IgD-negative memory B cell (primary cell): ENCODE data around the gene HERPUD1. TPM values are rescaled to one million over a fixed set of nuclear protein-coding genes. Genes with fewer than 3 reads are reported as not detected.
A peak's percentile ranks its signal among the peaks of the same experiment; 100 is the strongest.

ENCODE experiments used
- H3K27ac Mint-ChIP-seq, 3 donors: one replicate each; pipeline ENCODE4 v1.8.0; 2020 to 2022; ENCODE audit warnings: mild to moderate bottlenecking in 3 of 3, mixed read lengths in 3 of 3, moderate library complexity in 1 of 3
- H3K27me3 Mint-ChIP-seq: one replicate; pipeline ENCODE4 v1.8.0; 2021; ENCODE audit warnings: mixed read lengths
- H3K36me3 Mint-ChIP-seq: one replicate; pipeline ENCODE4 v1.8.0; 2020; ENCODE audit warnings: mild to moderate bottlenecking, mixed read lengths
- H3K4me1 Mint-ChIP-seq, 3 donors: one replicate each; pipeline ENCODE4 v1.8.0; 2020 to 2022; ENCODE audit warnings: mixed read lengths in 3 of 3, mild to moderate bottlenecking in 1 of 3
- H3K4me3 Mint-ChIP-seq, 4 donors: one replicate each; pipeline ENCODE4 v1.8.0; 2020 to 2022; ENCODE audit warnings: mild to moderate bottlenecking in 4 of 4, mixed read lengths in 4 of 4, moderate library complexity in 3 of 4
- H3K9me3 Mint-ChIP-seq, 3 donors: one replicate each; pipeline ENCODE4 v1.8.0; 2020 to 2021; ENCODE audit warnings: mixed read lengths in 3 of 3, mild to moderate bottlenecking in 1 of 3
- polyA plus RNA-seq: library from polyadenylated mRNA; unstranded; fragments of 300-500 nt; fragmentation: Illumina TruSeq; gene quantifications from one replicate; pipeline ENCODE4 v1.2.3, GENCODE V29; 2021

Gene HERPUD1
- polyA plus RNA-seq, 1 donor from 2014 or later, result 298 TPM

- H3K4me1 Mint-ChIP-seq, result peaks cover 20 to 39% (median 27%) of the 10 kb centered on the region in 3 donors
- H3K27me3 Mint-ChIP-seq, result no peaks in the 10 kb centered on the region
- H3K9me3 Mint-ChIP-seq, result no peaks in the 10 kb centered on the region
- no peaks in the 10 kb centered on the region for H3K36me3 Mint-ChIP-seq
- peak overlapping the region; percentile 81 to 94 (median 91) for H3K27ac Mint-ChIP-seq
- H3K4me3 Mint-ChIP-seq, result peak overlapping the region; percentile 46 to 87 (median 74)
These were observed 18.5 kb downstream of the HERPUD1 start for GRCh38 chr16:56950455-56950854.

- H3K27me3 Mint-ChIP-seq, result no peaks in the 10 kb centered on the region
- peak overlapping the region; percentile 81 to 94 (median 91) for H3K27ac Mint-ChIP-seq
- H3K4me1 Mint-ChIP-seq, result peaks cover 20 to 41% (median 27%) of the 10 kb centered on the region in 3 donors
- H3K36me3 Mint-ChIP-seq, result no peaks in the 10 kb centered on the region
- peak overlapping the region; percentile 46 to 87 (median 75) for H3K4me3 Mint-ChIP-seq
- H3K9me3 Mint-ChIP-seq, result no peaks in the 10 kb centered on the region
These were observed 19.2 kb downstream of the HERPUD1 start for GRCh38 chr16:56950881-56951771.

GRCh38 chr16:56953006-56953405, 21.1 kb downstream of the HERPUD1 start:
- H3K36me3 Mint-ChIP-seq, result no peaks in the 10 kb centered on the region
- no peaks in the 10 kb centered on the region for H3K27me3 Mint-ChIP-seq
- peaks cover 15 to 37% (median 23%) of the 10 kb centered on the region in 3 donors for H3K4me1 Mint-ChIP-seq
- H3K27ac Mint-ChIP-seq, result peak overlapping the region in 1 of 3 donors; percentile 91
- no peak overlapping the region for H3K4me3 Mint-ChIP-seq
- H3K9me3 Mint-ChIP-seq, result no peaks in the 10 kb centered on the region

- Mint-ChIP-seq H3K36me3 (no peaks in the 10 kb centered on the region), H3K4me1 (peaks cover 7 to 16% (median 7%) of the 10 kb centered on the region in 3 donors), H3K4me3 (no peak overlapping the region), H3K27ac (no peak overlapping the region), H3K9me3 (no peaks in the 10 kb centered on the region), H3K27me3 (no peaks in the 10 kb centered on the region)
These were observed 24.1 kb downstream of the HERPUD1 start for GRCh38 chr16:56956076-56956475.

GRCh38 chr16:56956756-56957155, 24.8 kb downstream of the HERPUD1 start:
- no peaks in the 10 kb centered on the region for H3K36me3 Mint-ChIP-seq
- no peaks in the 10 kb centered on the region for H3K27me3 Mint-ChIP-seq
- H3K4me3 Mint-ChIP-seq, result no peak overlapping the region
- H3K27ac Mint-ChIP-seq, result no peak overlapping the region
- peaks cover under 1 to 10% (median 3%) of the 10 kb centered on the region in 3 donors for H3K4me1 Mint-ChIP-seq
- no peaks in the 10 kb centered on the region for H3K9me3 Mint-ChIP-seq

- Mint-ChIP-seq H3K36me3 (no peaks in the 10 kb centered on the region), H3K27me3 (no peaks in the 10 kb centered on the region), H3K27ac (no peak overlapping the region)
These were observed 28.8 kb downstream of the HERPUD1 start for GRCh38 chr16:56960681-56961281.

GRCh38 chr16:56961386-56961785, 29.4 kb downstream of the HERPUD1 start:
- Mint-ChIP-seq H3K4me3 (no peak overlapping the region), H3K4me1 (peaks cover 18 to 22% (median 22%) of the 10 kb centered on the region in 3 donors), H3K9me3 (no peaks in the 10 kb centered on the region), H3K27me3 (no peaks in the 10 kb centered on the region), H3K36me3 (no peaks in the 10 kb centered on the region), H3K27ac (peak overlapping the region in 1 of 3 donors; percentile 62)

More at GRCh38 chr16:56960681-56961281, 28.8 kb downstream of the HERPUD1 start:
- H3K4me3 Mint-ChIP-seq, result no peak overlapping the region
- no peaks in the 10 kb centered on the region for H3K9me3 Mint-ChIP-seq
- peaks cover 16 to 21% (median 16%) of the 10 kb centered on the region in 3 donors for H3K4me1 Mint-ChIP-seq

- Mint-ChIP-seq H3K36me3 (no peaks in the 10 kb centered on the region), H3K27me3 (no peaks in the 10 kb centered on the region), H3K4me3 (no peak within 1 kb of the TSS), H3K27ac (peak within 1 kb of the TSS in 1 of 3 donors; percentile 62), H3K4me1 (peaks cover 18 to 22% (median 21%) of the 10 kb centered on the region in 3 donors), H3K9me3 (no peaks in the 10 kb centered on the region)
These were observed 29.9 kb downstream of the HERPUD1 start, which contains the start of gene CETP for GRCh38 chr16:56961851-56962281. TSS of gene CETP (plus strand) at chr16:56961950. CDS start at chr16:56961980, 30 bp downstream.

GRCh38 chr16:56964243-56965148, 32.6 kb downstream of the HERPUD1 start:
- H3K27ac Mint-ChIP-seq, result peak overlapping the region; percentile 78 to 92 (median 90)
- peak overlapping the region in 2 of 4 donors; percentile 51 to 71 for H3K4me3 Mint-ChIP-seq
- no peaks in the 10 kb centered on the region for H3K36me3 Mint-ChIP-seq
- H3K9me3 Mint-ChIP-seq, result no peaks in the 10 kb centered on the region
- H3K27me3 Mint-ChIP-seq, result no peaks in the 10 kb centered on the region
- peaks cover 18 to 25% (median 25%) of the 10 kb centered on the region in 3 donors for H3K4me1 Mint-ChIP-seq

- Mint-ChIP-seq H3K4me1 (peaks cover 18 to 25% (median 25%) of the 10 kb centered on the region in 3 donors), H3K9me3 (no peaks in the 10 kb centered on the region), H3K27me3 (no peaks in the 10 kb centered on the region)
These were observed 33.5 kb downstream of the HERPUD1 start for GRCh38 chr16:56965149-56966092.

GRCh38 chr16:56966093-56966475, 34.1 kb downstream of the HERPUD1 start:
- peak overlapping the region; percentile 78 to 92 (median 90) for H3K27ac Mint-ChIP-seq
- H3K9me3 Mint-ChIP-seq, result no peaks in the 10 kb centered on the region
- peak overlapping the region in 1 of 4 donors; percentile 60 for H3K4me3 Mint-ChIP-seq
- H3K4me1 Mint-ChIP-seq, result peaks cover 20 to 31% (median 28%) of the 10 kb centered on the region in 3 donors
- peaks cover 1% of the 10 kb centered on the region for H3K36me3 Mint-ChIP-seq
- H3K27me3 Mint-ChIP-seq, result no peaks in the 10 kb centered on the region

More at GRCh38 chr16:56965149-56966092, 33.5 kb downstream of the HERPUD1 start:
- H3K4me3 Mint-ChIP-seq, result peak overlapping the region in 2 of 4 donors; percentile 49 to 60
- no peaks in the 10 kb centered on the region for H3K36me3 Mint-ChIP-seq
- H3K27ac Mint-ChIP-seq, result peak overlapping the region; percentile 78 to 92 (median 90)

GRCh38 chr16:56967733-56968132, 35.8 kb downstream of the HERPUD1 start:
- peaks cover 26 to 45% (median 37%) of the 10 kb centered on the region in 3 donors for H3K4me1 Mint-ChIP-seq

GRCh38 chr16:56969769-56970168, 37.8 kb downstream of the HERPUD1 start:
- no peak overlapping the region for H3K4me3 Mint-ChIP-seq
- H3K27me3 Mint-ChIP-seq, result peaks cover 6% of the 10 kb centered on the region
- no peaks in the 10 kb centered on the region for H3K9me3 Mint-ChIP-seq
- H3K36me3 Mint-ChIP-seq, result peaks cover 4% of the 10 kb centered on the region
- peaks cover 41 to 59% (median 47%) of the 10 kb centered on the region in 3 donors for H3K4me1 Mint-ChIP-seq
- H3K27ac Mint-ChIP-seq, result peak overlapping the region in 1 of 3 donors; percentile 86

More at GRCh38 chr16:56967733-56968132, 35.8 kb downstream of the HERPUD1 start:
- Mint-ChIP-seq H3K4me3 (no peak overlapping the region), H3K9me3 (no peaks in the 10 kb centered on the region), H3K36me3 (peaks cover 2% of the 10 kb centered on the region), H3K27ac (no peak overlapping the region), H3K27me3 (no peaks in the 10 kb centered on the region)
